ENCODE data around the gene KHNYN. TPM values are rescaled to one million over a fixed set of nuclear protein-coding genes. Genes with fewer than 3 reads are reported as not detected.

Gene KHNYN
- total RNA-seq, 4 donors from 2014 or later, result 80.9 to 129 (median 113) TPM

- Histone ChIP-seq H3K4me1 (peaks cover 8 to 57% (median 14%) of the 10 kb centered on the region in 4 donors), H3K27me3 (no peaks in the 10 kb centered on the region), H3K27ac (peak overlapping the region; percentile 96 to 99 (median 98)), H3K4me3 (peak overlapping the region in 3 of 4 donors; percentile 81 to 96 (median 88)), H3K9me3 (no peaks in the 10 kb centered on the region), H3K36me3 (peaks cover 0 to 43% (median 0%) of the 10 kb centered on the region in 3 donors)
- DNase-seq, result peak; percentile 91 to 95 (median 93)
- TF ChIP-seq POLR2A (IDR thresholded peaks at IDR 0.05) (peak in 1 of 2 donors; percentile 12), CTCF (IDR thresholded peaks at IDR 0.05) (peak; percentile 86 to 98 (median 94))
Measured at GRCh38 chr14:24431569-24432258, 2.0 kb downstream of the KHNYN start.

- TF ChIP-seq CTCF (IDR thresholded peaks at IDR 0.05) (no peak), POLR2A (IDR thresholded peaks at IDR 0.05) (no peak)
- Histone ChIP-seq H3K36me3 (peaks cover 0 to 51% (median 0%) of the 10 kb centered on the region in 3 donors), H3K9me3 (no peaks in the 10 kb centered on the region), H3K4me1 (peaks cover 8 to 60% (median 16%) of the 10 kb centered on the region in 4 donors), H3K4me3 (peak overlapping the region in 2 of 4 donors; percentile 30 to 88), H3K27me3 (no peaks in the 10 kb centered on the region), H3K27ac (peak overlapping the region in 2 of 4 donors; percentile 23 to 96)
- DNase-seq, result no peak
Measured at GRCh38 chr14:24432259-24433131, 2.7 kb downstream of the KHNYN start.

DNA sequence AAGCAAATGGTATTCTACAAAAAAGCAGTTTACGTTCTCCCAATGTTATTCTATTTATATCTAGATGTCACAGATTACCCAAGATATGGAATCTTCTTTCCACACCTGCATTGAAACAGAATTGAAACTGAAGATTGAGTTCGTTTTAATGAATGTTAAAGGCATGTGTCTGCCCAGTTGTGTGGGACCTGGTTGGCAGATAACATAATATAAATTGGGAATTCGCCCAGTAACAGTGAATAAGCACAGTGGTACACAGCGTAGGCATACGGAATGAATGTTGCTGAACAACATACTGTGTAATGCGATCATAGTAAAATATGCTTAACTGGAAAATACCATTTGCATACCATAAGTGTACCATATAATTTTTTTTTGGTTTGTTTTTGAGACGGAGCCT lies 4.3 kb downstream of the KHNYN start:
- Histone ChIP-seq H3K27me3 (no peaks in the 10 kb centered on the region), H3K36me3 (peaks cover 0 to 66% (median 0%) of the 10 kb centered on the region in 3 donors), H3K9me3 (no peaks in the 10 kb centered on the region), H3K27ac (no peak overlapping the region), H3K4me3 (no peak overlapping the region), H3K4me1 (peaks cover 3 to 45% (median 16%) of the 10 kb centered on the region in 4 donors)
- DNase-seq, result no peak
- TF ChIP-seq POLR2A (IDR thresholded peaks at IDR 0.05) (no peak), CTCF (IDR thresholded peaks at IDR 0.05) (no peak)

- Histone ChIP-seq H3K36me3 (peaks cover 0 to 73% (median 0%) of the 10 kb centered on the region in 3 donors), H3K4me1 (peaks cover 0 to 40% (median 13%) of the 10 kb centered on the region in 4 donors), H3K27me3 (no peaks in the 10 kb centered on the region), H3K27ac (no peak overlapping the region), H3K4me3 (no peak overlapping the region), H3K9me3 (no peaks in the 10 kb centered on the region)
- TF ChIP-seq CTCF (IDR thresholded peaks at IDR 0.05) (no peak), POLR2A (IDR thresholded peaks at IDR 0.05) (no peak)
- no peak for DNase-seq
Measured at GRCh38 chr14:24434676-24435075, 4.9 kb downstream of the KHNYN start.

DNA sequence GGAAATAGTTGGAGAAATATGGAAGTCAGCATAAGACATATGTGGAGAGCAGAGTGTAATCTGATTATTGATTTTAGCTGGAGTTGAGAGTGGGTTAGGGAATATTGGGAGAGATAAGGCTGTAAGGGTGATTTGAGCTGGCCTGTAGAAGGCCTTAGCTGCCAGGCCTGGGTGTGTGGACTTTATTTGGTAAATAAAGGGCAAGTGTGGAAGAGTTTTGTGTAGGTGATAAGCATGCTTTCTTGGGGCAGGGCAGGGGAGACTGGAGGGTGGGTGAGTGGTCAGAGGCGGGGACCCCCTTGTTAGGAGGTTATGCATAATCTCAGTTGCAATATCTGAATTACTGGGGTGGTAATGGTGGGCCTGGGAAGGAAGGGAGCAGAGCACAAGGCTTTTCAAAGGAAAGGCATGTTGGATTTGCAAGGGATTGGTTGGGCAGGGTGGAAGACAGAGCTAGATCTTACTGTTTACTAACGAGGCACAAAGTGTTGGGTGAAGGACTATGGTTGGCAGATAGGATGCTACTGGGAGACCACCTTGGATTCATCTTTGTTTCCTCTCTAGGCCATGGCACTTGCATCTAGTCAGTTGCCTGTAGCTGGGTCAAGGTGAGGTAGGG lies 5.5 kb downstream of the KHNYN start:
- Histone ChIP-seq H3K9me3 (no peaks in the 10 kb centered on the region), H3K27ac (no peak overlapping the region), H3K27me3 (no peaks in the 10 kb centered on the region), H3K4me3 (no peak overlapping the region), H3K36me3 (peaks cover 0 to 79% (median 0%) of the 10 kb centered on the region in 3 donors), H3K4me1 (peaks cover 0 to 46% (median 13%) of the 10 kb centered on the region in 4 donors)
- DNase-seq, result no peak
- TF ChIP-seq CTCF (IDR thresholded peaks at IDR 0.05) (no peak), POLR2A (IDR thresholded peaks at IDR 0.05) (no peak)
